GM12891 (cell line): Measurements from ENCODE around the gene POLD2.

Source experiments
- DNase-seq: peaks from one replicate; pipeline ENCODE4 v3.0.0; 2011; ENCODE audit warnings: low spot score; ENCODE audit not compliant: insufficient read length
- FAIRE-seq: peaks from 2 replicates; lab custom pipeline; 2011; peaks lifted over from hg19 to GRCh38; lab: Jason Lieb, UNC
- PAX5 ChIP-seq: IDR thresholded peaks from 2 replicates; pipeline ENCODE4 v1.6.1; 2011; ENCODE audit warnings: low read length, moderate library complexity, mild to moderate bottlenecking; ENCODE audit not compliant: insufficient read depth, severe bottlenecking
- POLR2A ChIP-seq: IDR thresholded peaks from 2 replicates; pipeline ENCODE4 v1.6.1; 2011; ENCODE audit warnings: low read depth, low read length, control low read depth
- POLR2AphosphoS5 ChIP-seq: IDR thresholded peaks from 2 replicates; pipeline ENCODE4 v1.6.1; 2011; ENCODE audit warnings: low read depth, low read length, control low read depth
- POU2F2 ChIP-seq: IDR thresholded peaks from 2 replicates; pipeline ENCODE4 v1.6.1; 2011; ENCODE audit warnings: low read depth, mild to moderate bottlenecking, control low read depth, low read length, moderate library complexity
- SPI1 ChIP-seq: IDR thresholded peaks from 2 replicates; pipeline ENCODE4 v1.6.1; 2011; ENCODE audit warnings: low read depth, low read length, control low read depth
- TAF1 ChIP-seq: IDR thresholded peaks from 2 replicates; pipeline ENCODE4 v1.6.1; 2011; ENCODE audit warnings: low read depth, low read length, control low read depth

Gene POLD2

DNA sequence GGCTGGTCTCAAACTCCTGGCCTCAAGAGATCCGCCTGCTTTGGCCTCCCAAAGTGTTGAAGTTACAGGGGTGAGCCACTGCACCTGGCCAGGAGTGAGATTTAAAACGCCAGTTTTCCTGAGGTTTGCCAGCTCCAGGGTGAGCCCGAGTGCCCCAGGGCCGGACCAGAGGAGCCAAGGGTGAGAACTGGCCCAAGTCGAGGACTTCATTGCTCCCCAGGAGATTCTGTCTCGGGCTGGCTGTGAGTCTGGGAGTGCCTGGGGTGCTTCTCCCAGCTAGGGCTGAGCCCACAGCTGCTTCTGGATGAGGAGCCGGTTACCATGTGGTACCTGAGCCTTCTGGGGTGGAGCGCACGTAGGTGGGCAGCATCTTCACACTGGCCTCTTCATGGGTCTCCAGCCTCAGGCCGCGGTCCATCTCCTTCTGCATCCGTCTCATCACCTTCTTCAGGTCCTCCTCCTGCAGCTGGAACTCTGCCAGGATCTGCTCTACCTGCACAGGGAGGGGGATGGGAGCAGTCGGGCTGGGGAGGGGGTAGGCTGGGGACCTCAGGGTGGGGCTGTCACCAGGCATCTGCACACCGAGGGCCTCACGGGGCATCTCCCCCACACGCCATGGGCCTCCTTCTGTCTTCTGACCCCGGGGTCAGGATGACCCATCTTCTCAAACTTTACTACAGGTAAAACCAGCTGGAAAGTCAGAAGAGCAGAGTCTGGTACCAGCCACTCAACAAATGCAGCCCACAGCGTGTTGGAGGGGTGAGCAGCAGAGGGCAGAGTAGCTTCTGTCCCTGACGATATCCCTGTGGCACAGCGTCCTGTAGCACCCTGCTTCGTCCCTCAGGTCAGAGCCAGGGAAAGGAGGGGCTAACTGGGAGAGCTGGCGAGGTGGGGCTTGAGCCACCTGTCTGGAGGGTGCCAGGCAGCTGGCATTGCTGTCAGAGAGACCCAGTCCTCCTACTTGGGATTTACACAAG, 29.9 kb upstream of the POLD2 start:
- TF ChIP-seq POU2F2 = no peak
- TF ChIP-seq POLR2AphosphoS5 = no peak
- TF ChIP-seq POLR2A = no peak
- no peak for TF ChIP-seq SPI1
- no peak for TF ChIP-seq TAF1
- no peak for TF ChIP-seq PAX5
- FAIRE-seq = no peak
- no peak for DNase-seq

DNA sequence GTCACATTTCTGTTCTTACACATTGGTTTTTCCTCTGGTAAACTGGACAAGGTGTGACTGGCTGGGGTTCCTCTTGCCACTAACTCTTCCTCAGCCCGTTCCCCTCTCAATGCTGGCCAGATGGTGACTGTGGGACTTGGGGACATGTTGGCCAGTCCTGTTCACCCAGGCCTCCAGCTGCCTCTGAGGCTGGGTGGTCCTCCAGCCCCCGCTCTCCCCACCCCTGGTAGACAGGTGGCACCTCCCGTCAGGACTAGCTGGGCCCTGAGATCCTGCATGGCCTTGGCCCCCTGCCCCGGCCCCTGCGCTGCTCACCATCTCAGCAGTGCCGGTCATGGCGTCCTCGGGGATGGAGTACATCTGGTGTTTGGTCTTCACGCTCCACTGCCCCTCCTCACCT, 28.6 kb upstream of the POLD2 start:
- DNase-seq (no peak), FAIRE-seq (no peak)
- TF ChIP-seq SPI1 (no peak), POU2F2 (no peak), POLR2A (no peak), POLR2AphosphoS5 (no peak), TAF1 (no peak), PAX5 (no peak)

DNA sequence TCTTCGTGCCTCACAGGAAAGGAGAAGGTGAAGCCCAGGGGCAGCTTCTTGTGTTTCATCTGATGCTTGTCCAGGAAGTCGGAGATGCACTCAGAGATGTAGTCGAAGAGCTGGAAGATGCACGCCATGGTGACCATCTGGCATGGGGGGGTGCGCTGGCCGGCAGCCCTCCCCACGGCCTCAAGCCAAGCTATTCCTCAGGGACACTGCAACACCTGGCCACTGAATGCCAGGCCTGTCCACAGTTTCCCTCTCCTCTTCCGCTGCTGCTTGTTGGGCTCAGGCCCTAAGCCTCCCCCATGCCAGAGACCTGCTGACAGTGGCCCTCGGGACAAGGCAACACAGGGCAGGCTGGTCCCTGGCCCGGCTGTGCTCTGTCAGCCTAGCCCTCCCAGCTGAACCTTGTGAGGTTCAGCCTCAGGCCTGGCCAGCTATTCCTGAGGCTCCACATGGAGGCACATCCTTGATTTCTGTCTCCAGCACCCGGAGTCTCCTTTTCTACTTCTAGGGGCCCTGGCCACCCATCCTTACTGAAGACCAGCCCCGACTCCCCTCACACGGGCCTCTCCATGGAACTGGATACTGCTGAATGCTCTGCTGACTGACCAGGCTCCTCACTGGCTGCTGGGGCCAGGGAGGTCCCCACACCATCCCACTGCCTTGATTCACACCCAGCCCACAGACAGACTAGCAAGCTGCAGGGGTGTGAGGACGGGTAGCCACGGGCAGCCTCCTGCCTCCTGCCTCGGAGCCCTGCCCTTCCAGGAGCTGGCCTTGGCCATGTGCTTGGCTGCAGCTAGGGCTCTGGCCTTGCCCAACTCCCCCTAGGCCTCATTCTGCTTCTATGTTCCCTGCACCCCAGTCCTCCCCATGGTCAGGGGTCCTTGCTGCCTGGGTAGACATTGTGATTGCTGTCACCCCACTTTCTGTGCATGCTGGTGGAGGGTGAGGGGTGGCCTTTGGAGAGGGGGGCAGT, 27.9 kb upstream of the POLD2 start:
- no peak for DNase-seq
- no peak for FAIRE-seq
- no peak for TF ChIP-seq POU2F2

DNA sequence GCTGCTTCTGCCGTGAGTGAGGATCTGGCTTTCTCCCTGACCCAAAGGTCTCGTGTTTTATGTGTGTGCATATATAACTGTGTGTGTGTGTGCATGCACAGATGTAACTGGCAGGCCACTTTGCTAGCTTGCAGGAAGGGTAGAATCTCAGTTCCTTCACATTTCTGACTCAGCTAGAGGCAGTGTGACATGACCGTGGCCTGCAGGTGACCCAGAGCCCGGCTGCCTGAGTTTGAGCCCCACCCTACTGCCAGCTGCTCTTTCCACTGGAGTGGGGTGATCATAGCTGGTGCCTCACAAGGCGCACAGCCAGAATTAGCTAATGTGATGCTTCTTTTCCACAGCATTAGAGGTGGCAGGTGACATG, 27.1 kb upstream of the POLD2 start:
- FAIRE-seq = peak; percentile 99

DNA sequence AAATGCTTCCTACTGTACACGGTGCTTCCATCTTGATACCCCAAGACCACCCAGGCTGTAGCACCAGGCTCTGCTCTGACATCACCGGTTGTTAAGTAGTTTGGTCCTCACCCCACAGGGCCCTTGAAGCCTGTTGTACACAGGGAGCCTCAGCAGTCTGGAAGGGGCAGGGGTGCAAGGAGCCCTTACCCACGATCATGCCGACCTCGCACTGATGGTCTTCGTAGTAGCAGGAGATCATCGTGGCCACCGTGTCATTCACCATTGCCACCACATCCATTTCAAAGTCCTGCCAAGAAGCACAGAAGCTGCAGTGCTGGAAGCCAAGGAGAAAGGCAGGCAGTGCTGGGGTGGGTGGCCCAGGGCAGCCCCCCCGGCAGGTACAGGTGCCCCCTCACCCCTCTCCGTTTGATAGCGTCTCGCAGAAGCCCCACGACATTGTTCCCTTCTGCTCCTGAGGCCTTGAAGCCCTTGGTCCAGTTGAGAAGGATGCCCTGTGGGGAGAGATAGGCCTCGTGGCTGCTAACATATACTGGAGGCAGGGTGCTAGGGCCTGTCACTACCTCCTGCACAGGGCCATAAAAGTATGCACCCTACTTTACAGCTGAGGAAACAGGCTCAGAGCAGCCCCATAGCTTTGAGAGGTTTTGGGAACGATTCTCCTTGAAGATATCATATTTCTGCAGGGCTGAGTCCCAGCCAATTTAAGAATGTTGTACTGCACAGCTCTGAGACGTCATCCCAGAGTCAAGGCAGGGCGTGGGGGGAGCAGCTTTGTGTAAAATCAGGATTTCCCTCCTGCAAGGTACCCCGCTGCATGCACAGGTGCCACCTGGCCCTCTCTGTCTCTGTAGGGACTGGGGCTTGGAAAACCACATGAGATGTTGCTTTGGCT, 26.5 kb upstream of the POLD2 start:
- no peak for TF ChIP-seq SPI1
- DNase-seq (no peak), FAIRE-seq (no peak)

More for the DNA sequence above, 27.1 kb upstream of the POLD2 start:
- TF ChIP-seq POU2F2 (0 out of 2 replicates have a peak, but pooled peaks have one; percentile 41), POLR2AphosphoS5 (no peak), POLR2A (no peak), SPI1 (peak; percentile 86), PAX5 (no peak)
- DNase-seq = peak; percentile 73

DNA sequence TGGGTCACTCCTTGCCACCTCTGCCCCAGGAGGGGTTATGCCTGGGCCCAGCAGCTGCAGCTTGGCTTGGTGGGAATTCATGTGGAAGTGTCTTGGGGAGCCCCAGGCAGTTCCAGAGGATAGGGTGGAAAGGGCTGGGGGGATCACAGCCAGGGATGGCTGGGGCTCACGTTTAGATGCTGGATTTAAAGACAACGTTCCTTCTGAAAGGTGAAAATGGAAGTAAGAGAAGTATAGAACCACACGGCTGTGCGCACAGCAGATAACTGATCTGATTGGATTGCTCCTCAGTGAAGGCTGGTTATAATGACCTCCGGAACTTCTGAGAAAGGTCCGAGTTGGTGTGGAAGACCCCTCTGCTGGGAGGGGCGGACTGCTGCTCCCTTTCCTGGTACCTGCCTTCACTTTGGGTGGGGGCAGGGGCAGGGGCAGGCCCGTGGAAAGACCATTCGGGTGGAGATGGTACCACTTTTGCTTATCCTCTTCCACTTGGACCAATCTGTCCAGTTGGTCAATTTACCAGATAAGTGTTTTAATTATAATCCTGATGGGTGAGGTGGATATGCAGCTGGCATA, 25.7 kb upstream of the POLD2 start:
- no peak for FAIRE-seq
- TF ChIP-seq POLR2AphosphoS5 = no peak
- no peak for TF ChIP-seq TAF1
- no peak for DNase-seq

DNA sequence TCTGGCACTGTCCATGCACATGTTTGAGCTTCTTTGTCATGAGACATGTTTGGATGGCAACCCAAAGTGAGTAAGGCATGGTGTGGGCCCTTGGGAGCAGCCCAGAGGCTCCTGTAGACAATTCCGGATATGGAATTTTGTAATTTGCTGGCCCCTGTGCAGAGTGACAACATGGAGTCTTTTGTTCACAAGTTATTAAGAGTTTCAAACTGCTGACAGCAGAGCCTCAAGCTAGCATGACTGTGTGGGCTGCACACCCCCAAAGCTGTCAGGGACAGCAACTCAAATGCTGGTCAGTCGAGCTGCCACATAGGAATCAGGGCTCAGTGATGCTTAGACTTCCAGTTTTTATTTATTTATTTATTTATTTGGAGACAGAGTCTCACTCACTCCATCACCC, 24.8 kb upstream of the POLD2 start:
- no peak for DNase-seq
- TF ChIP-seq POLR2A = no peak
- no peak for TF ChIP-seq PAX5
- TF ChIP-seq SPI1 = no peak
- no peak for TF ChIP-seq POU2F2
- no peak for TF ChIP-seq POLR2AphosphoS5
- no peak for TF ChIP-seq TAF1
- FAIRE-seq = no peak

DNA sequence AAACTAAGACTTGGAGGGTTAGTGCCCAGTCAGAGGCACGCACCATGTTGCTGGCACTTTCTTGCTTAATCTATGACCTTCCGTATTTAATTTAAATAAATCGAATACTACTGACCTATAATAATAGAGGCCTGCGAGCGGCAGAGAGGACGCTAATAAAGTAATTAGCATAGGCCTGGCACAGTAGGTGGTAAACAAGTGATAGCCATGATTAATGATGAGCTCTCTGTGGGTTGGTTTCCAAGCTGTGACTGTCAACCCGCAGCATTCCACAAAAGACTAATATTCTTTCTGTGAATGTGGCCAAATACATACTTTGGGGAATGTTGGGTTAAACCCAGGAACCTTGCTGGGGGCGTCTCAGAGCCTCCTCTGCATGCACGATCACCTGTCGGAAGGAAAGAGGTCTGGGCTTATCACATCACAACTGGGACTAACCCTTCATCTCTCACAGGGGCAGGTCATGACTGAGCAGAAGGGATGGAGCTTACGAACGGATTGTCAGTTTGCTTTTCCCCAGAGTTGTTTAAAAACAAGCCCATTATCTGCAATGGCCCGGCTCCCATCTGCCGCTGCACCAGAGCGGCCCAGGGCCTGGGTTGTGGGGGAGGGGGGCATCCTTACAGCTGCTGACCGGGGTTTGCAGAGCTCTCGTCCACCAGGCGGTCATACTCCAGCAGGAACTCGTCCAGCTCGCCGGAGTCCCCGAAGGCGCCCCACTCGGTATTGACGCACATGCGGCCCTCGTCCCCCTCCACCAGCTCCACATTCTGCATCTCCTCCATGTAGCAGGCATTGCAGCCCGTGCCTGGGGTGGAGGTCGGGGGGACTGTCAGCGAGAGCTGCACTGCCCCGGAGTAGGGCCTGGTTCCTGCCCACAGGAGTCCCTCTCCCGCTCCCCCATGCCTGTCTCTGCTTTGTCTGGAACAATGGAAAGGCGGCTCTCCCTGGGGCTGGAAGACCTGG, 24.0 kb upstream of the POLD2 start:
- no peak for TF ChIP-seq TAF1
- TF ChIP-seq SPI1 = no peak
- TF ChIP-seq POLR2AphosphoS5 = no peak
- TF ChIP-seq POLR2A = no peak
- TF ChIP-seq PAX5 = no peak
- TF ChIP-seq POU2F2 = no peak
- no peak for DNase-seq
- no peak for FAIRE-seq
